ENCODE results near the gene UBR2.

DNA sequence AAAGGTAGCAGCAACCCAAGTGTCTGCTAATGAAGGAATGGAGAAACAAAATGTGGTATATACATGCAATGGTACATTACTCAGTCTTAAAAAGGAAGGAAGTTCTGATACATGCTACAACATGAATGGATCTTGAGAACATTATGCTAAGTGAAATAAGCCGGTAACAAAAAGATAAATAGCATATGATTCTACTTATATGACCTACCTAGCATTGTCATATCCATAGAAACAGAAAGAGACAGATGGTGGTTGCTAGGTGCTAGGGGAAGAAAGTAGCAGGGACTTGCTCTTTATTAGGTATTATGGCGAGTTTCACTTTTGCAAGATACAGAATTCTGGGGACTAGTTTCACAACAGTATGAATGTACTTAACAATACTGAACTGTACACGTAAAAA, 46.6 kb downstream of the UBR2 start:
- TF ChIP-seq CTCF (conservative IDR thresholded peaks at IDR 0.05; ENCODE audit: low read depth, low read length) (no peak), EZH2 (IDR thresholded peaks at IDR 0.05; ENCODE audit: borderline replicate concordance, low read depth, low read length, poor library complexity, severe bottlenecking) (no peak)

Measured in A673 (cell line).